ENCODE results near the gene TNIP2.
"Not testable (repeated sequence)": the region's sequence is repeated elsewhere in the genome, so short reads cannot be mapped to it uniquely, and the experiment has no call there.

TNIP2 gene

DNA sequence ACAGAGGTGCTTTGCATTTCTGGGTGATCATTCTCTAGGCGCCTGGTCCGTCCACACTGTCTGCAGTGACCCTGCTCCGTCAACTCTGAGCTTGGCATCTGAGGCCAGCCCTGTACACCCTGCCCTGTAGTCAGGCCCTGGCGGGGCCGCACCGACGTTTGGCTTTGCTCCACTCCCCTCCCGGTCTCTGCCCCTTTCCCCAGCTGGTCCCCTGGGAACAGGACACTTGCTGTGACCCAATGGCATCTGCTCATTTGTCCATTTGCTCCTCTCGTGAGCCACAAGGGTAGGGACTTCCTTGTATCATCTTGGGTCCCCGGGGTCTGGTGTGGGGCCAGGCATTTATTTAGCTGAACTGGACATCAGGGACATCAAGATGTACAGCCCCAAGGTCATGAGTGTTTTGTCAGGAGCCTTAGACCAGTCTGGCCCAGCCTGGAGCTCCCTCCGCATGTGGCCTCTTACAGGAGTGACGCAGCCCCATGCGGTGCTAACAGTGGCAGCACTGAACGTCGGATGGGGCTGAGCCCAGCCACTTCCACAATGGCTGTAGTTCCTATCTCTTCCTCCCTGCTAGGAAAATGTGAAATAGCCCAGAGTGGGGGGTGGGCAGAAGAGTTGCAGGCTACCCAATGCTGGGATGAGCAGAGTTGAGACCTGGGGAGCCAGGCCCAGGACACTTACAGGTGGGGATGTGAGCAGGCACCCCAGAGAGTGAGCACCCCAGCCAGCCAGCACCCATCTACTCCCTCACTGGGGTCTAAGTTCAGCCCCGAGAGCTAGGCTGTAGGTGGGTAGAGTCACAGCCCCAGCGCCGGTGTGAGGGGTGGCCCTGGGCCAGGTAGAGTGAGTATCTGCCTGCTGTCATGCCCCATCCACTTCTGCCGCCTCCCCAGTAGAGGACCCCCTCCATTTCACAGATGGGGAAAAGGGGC lies 34.7 kb upstream of the TNIP2 start:
- DNase-seq, result peak in 1 of 2 experiments; percentile 23
- TF ChIP-seq POLR2A (IDR thresholded peaks at IDR 0.05; ENCODE audit: low read length), result no peak
- no peak for TF ChIP-seq GATA1 (IDR thresholded peaks at IDR 0.05; ENCODE audit: low read depth, low read length)

DNA sequence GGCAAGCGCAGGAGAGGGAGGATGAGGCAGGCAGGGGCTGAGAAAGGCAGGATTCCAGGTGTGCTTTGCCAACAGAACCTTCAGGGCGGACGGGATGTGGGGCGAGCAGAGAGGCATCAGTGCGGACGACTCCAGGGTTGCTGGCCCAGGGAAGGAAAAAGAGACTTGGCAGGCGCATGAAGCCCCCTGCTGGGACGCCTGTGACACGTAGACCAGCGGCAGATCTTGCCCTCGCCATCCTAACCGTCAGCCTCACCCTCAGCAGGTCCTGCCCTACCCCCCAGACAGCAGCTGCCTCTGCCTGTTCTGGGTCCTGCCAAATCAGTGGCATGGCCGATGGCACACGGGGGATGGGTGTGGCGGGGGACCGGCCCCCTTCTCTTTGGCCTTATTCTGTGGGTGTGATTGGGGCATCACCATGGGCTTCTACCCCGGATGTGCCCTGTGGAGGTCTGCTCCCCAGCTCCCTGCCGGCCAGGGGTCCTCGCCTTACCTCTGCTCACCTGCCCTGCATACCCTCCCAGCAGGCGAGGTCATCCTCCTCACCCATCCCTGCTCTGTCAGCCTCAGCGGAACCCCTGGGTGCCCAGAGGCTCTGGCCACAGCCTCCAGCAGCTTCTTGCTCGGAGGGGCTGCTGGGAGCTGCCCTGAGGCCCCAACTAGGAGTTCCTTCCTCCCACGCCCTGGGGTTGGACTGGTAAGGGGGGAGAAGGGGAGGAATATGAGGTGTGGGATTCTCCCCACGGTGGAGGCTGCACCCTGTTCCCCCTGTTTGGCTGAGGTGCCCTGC lies 33.9 kb upstream of the TNIP2 start:
- DNase-seq, result no peak
- TF ChIP-seq POLR2A (IDR thresholded peaks at IDR 0.05; ENCODE audit: low read length) (no peak), GATA1 (IDR thresholded peaks at IDR 0.05; ENCODE audit: low read depth, low read length) (no peak)

DNA sequence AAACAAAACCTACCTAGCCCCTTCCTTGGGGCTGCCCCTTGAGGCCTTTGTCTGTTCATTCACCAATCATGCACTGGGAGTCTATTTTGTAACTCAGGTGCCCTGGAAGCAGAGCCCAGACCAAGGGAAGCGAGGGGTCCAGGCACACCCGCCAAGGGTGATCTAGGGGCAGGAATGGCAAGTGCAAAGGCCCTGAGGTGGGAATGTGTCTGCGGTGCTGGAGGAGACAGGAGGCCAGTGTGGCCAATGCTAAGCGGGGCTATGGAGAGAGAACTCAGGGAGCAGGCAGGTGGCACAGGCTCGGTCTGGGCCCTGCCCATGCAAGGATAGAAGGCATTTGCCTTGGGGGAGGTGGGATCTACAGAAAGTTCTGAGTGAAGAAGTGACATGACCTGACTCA lies 33.2 kb upstream of the TNIP2 start:
- TF ChIP-seq POLR2A (IDR thresholded peaks at IDR 0.05; ENCODE audit: low read length) (no peak), GATA1 (IDR thresholded peaks at IDR 0.05; ENCODE audit: low read depth, low read length) (no peak)

GRCh38 chr4:2788532-2789103 lies 32.5 kb upstream of the TNIP2 start:
- no peak for TF ChIP-seq GATA1 (IDR thresholded peaks at IDR 0.05; ENCODE audit: low read depth, low read length)
- no peak for TF ChIP-seq POLR2A (IDR thresholded peaks at IDR 0.05; ENCODE audit: low read length)

More for the DNA sequence above, 33.2 kb upstream of the TNIP2 start:
- DNase-seq, result no peak

GRCh38 chr4:2788101-2788500 lies 32.0 kb upstream of the TNIP2 start:
- no peak for DNase-seq
- no peak for TF ChIP-seq GATA1 (IDR thresholded peaks at IDR 0.05; ENCODE audit: low read depth, low read length)
- no peak for TF ChIP-seq POLR2A (IDR thresholded peaks at IDR 0.05; ENCODE audit: low read length)

More at GRCh38 chr4:2788532-2789103, 32.5 kb upstream of the TNIP2 start:
- DNase-seq, result no peak

DNA sequence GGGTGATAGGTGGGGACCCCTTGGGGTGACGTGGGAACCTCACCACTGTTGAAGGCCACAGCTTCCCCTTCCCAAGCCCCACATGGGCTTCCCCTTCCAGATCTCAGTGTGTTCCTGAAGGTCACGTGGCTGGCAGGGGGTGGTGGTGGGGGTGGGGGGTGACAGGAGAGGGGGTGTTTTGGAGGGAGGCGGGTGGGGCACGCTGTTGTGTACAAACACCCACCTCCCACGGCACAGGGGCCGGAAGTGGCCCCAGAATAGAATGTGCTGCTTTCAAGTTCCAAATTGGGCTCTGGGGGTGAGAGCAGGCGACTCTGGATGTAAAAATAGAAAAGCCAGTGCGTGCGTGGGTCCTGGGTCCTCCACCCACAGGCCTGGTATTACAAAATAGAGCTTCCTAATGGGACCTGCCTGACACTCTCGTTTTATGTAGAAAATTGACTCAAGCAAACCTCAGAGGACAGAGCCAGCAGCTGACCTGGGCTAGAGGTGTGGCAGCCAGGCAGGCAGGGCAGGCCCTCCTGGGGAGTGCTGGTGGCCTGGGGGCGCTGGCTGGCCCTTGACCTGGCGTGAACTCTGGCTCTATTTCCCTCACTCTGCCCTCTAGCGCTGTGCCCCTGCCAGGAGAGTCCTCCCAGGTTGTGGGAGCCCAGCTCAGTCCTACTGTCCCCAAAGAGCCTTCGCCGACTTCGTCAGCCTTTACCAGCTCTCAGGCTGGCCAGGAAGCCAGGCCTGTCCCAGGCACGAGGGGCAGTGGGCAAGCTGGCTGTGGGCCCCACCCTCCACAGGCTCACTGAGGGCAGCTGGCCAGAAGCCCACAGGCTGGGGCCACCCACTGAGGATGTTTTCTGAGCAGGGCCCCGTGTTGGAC lies 31.3 kb upstream of the TNIP2 start:
- no peak for DNase-seq
- TF ChIP-seq GATA1 (IDR thresholded peaks at IDR 0.05; ENCODE audit: low read depth, low read length) (no peak), POLR2A (IDR thresholded peaks at IDR 0.05; ENCODE audit: low read length) (no peak)

GRCh38 chr4:2786794-2787229 lies 30.7 kb upstream of the TNIP2 start:
- no peak for TF ChIP-seq GATA1 (IDR thresholded peaks at IDR 0.05; ENCODE audit: low read depth, low read length)
- TF ChIP-seq POLR2A (IDR thresholded peaks at IDR 0.05; ENCODE audit: low read length), result no peak
- DNase-seq, result no peak

- TF ChIP-seq POLR2A (IDR thresholded peaks at IDR 0.05; ENCODE audit: low read length) (no peak), GATA1 (IDR thresholded peaks at IDR 0.05; ENCODE audit: low read depth, low read length) (no peak)
- DNase-seq, result no peak
Observed at GRCh38 chr4:2786152-2786671, 30.1 kb upstream of the TNIP2 start.

DNA sequence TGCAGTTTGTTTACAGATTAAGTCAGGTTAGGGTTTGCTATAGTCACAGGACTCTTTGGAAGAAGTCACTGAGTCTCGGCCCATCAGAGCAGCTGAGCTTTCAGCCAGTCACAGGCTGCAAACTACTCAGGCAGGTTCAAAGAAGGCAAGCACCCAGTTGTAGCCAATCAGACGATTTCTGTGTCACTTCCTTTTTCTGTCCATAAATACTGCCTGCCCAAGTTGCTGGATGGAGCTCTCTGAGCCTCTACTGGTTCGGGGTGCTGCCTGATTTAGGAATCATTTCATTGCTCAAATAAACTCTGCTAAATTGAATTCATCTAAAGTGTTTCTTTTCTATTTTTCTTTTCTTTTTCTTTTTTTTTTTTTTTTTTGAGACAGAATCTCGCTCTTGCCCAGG lies 29.5 kb upstream of the TNIP2 start:
- no peak for DNase-seq
- no peak for TF ChIP-seq POLR2A (IDR thresholded peaks at IDR 0.05; ENCODE audit: low read length)
- no peak for TF ChIP-seq GATA1 (IDR thresholded peaks at IDR 0.05; ENCODE audit: low read depth, low read length)

GRCh38 chr4:2783790-2784189 lies 27.7 kb upstream of the TNIP2 start:
- DNase-seq, result no peak
- TF ChIP-seq POLR2A (IDR thresholded peaks at IDR 0.05; ENCODE audit: low read length), result no peak
- TF ChIP-seq GATA1 (IDR thresholded peaks at IDR 0.05; ENCODE audit: low read depth, low read length), result no peak

DNA sequence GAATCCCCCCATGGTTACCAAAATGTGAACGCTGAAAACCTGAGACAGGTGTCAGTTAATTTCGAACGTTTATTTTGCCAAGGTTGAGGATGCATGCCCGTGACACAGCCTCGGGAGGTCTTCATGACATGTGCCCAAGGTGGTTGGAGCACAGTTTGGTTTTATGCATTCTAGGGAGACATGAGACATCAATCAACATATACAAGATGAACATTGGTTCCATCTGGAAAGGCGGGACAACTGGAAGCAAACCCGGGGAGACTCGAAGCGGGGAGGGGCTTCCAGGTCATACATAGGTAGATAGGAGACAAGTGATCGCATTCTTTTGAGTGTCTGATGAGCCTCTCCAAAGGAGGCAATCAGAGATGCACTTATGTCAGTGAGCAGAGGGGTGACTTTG lies 25.8 kb upstream of the TNIP2 start:
- TF ChIP-seq GATA1 (IDR thresholded peaks at IDR 0.05; ENCODE audit: low read depth, low read length) (no peak), POLR2A (IDR thresholded peaks at IDR 0.05; ENCODE audit: low read length) (no peak)
- DNase-seq, result no peak

DNA sequence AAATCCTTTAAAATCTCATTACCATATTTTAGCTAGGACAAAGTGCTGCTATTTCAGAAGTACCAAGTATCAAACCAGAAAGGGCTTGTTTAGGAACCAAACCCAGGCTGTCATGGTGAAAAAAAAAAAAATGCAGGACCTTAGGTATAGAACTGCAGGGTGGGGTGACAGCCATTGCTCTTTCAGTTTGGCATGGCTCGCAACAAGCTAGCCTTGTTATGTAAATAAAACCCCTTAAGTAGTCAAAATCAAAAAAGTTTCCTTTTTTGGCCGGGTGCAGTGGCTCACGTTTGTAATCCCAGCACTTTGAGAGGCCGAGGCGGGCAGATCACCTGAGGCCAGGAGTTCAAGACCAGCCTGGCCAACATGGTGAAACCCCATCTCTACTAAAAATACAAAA lies 24.5 kb upstream of the TNIP2 start:
- DNase-seq, result not testable (repeated sequence)

- no peak for DNase-seq
- TF ChIP-seq POLR2A (IDR thresholded peaks at IDR 0.05; ENCODE audit: low read length), result no peak
- TF ChIP-seq GATA1 (IDR thresholded peaks at IDR 0.05; ENCODE audit: low read depth, low read length), result no peak
Observed at GRCh38 chr4:2771264-2771663, 15.1 kb upstream of the TNIP2 start.
